ENCODE measurements around the gene TMEM185B. TPM values are rescaled to one million over a fixed set of nuclear protein-coding genes. Genes with fewer than 3 reads are reported as not detected.
"Not testable (repeated sequence)": the region's sequence is repeated elsewhere in the genome, so short reads cannot be mapped to it uniquely, and the experiment has no call there.

The TMEM185B gene
- total RNA-seq, 2 experiments from 2014 or later = 16.7 to 17.2 TPM

DNA sequence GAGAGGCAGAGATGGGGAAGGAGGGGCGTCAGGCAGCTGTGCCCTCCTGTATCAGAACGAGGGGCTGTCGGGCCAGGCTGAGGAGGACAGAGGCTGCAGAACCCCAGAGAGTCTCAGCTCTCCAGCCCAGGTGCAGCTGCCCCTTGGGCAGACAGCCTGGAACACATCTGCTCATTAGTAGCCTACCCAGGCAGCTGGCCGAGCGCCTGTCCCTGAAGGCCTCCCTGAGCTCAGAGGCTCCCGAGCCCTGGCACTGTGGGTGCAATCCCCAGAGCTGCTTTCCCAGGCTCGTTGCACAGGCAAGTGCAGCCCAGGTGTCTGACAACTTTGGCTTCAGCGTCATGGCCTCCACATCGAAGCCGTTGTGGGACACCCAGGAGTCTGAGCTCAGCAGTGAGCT, 13.1 kb upstream of the TMEM185B start:
- POLR2A ChIA-PET = interaction anchor here (0.6 kb wide), 1 partner anchor 375 kb away, joined by 3 read pairs; no protein-coding TSS in a partner anchor
- ATAC-seq (no peak), DNase-seq (no peak)
- no peaks in the 10 kb centered on the region for H3K36me3 Mint-ChIP-seq (ENCODE audit: low read depth)
- CTCF ChIA-PET = interaction anchor here (0.8 to 1.0 kb wide), 2 partner anchors 59 to 77 kb away, joined by 3 read pairs; no protein-coding TSS in a partner anchor
- H3K4me1 Mint-ChIP-seq (ENCODE audit: low read depth) = peaks cover 24% of the 10 kb centered on the region
- TF ChIP-seq, protein P1, sequence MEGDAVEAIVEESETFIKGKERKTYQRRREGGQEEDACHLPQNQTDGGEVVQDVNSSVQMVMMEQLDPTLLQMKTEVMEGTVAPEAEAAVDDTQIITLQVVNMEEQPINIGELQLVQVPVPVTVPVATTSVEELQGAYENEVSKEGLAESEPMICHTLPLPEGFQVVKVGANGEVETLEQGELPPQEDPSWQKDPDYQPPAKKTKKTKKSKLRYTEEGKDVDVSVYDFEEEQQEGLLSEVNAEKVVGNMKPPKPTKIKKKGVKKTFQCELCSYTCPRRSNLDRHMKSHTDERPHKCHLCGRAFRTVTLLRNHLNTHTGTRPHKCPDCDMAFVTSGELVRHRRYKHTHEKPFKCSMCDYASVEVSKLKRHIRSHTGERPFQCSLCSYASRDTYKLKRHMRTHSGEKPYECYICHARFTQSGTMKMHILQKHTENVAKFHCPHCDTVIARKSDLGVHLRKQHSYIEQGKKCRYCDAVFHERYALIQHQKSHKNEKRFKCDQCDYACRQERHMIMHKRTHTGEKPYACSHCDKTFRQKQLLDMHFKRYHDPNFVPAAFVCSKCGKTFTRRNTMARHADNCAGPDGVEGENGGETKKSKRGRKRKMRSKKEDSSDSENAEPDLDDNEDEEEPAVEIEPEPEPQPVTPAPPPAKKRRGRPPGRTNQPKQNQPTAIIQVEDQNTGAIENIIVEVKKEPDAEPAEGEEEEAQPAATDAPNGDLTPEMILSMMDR (IDR thresholded peaks at IDR 0.05) = no peak
- intact Hi-C loops (cut with micrococcal nuclease) = no loop called here
- no peak overlapping the region for H3K4me3 Mint-ChIP-seq
- peaks cover 2% of the 10 kb centered on the region for H3K9me3 Mint-ChIP-seq
- no peak overlapping the region for H3K27ac Mint-ChIP-seq
- H3K27me3 Mint-ChIP-seq = no peaks in the 10 kb centered on the region

DNA sequence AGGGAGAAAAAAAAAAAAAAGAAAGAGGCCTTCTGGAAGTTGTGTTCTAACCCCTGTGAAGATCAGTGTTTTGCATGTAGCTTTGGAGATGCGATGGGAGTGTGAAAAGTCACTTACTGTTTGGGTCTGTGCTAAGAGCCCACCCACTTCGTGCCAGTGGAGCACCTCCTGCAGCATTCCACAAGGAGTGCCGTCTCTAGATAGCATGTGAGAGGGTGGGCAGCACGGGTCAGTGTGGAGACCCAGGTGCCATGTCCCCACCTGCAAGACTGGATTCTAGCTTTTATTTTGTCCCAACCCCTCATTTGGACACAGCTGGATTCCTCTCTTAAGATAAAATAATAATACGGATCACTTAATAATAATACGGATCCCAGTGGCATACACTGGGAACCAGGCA, 12.5 kb upstream of the TMEM185B start:
- Mint-ChIP-seq H3K4me3 (no peak overlapping the region), H3K4me1 (ENCODE audit: low read depth) (peaks cover 31% of the 10 kb centered on the region), H3K27ac (no peak overlapping the region), H3K27me3 (no peaks in the 10 kb centered on the region), H3K9me3 (peaks cover 2% of the 10 kb centered on the region), H3K36me3 (ENCODE audit: low read depth) (no peaks in the 10 kb centered on the region)
- intact Hi-C loops (cut with micrococcal nuclease) = no loop called here
- ChIA-PET CTCF (no interaction called here), POLR2A (no interaction called here)
- TF ChIP-seq, protein P1 (IDR thresholded peaks at IDR 0.05) = no peak
- ATAC-seq = no peak
- no peak for DNase-seq

DNA sequence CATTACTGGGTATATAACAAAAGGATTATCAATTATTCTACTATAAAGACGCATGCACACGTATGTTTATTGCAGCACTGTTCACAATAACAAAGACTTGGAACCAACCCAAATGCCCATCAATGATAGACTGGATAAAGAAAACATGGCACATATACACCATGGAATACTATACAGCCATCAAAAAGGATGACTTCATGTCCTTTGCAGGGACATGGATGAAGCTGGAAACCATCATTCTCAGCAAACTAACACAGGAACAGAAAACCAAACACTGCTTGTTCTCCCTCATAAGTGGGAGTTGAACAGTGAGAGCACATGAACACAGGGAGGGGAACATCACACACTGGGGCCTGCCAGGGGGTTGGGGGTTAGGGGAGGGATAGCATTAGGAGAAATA, 12.0 kb upstream of the TMEM185B start:
- DNase-seq; intact Hi-C loops (cut with micrococcal nuclease); POLR2A ChIA-PET; CTCF ChIA-PET; H3K36me3 Mint-ChIP-seq (ENCODE audit: low read depth); H3K9me3 Mint-ChIP-seq; H3K27ac Mint-ChIP-seq; ATAC-seq; H3K4me3 Mint-ChIP-seq; H3K27me3 Mint-ChIP-seq: not testable (repeated sequence)
- H3K4me1 Mint-ChIP-seq (ENCODE audit: low read depth) = peaks cover 34% of the 10 kb centered on the region

DNA sequence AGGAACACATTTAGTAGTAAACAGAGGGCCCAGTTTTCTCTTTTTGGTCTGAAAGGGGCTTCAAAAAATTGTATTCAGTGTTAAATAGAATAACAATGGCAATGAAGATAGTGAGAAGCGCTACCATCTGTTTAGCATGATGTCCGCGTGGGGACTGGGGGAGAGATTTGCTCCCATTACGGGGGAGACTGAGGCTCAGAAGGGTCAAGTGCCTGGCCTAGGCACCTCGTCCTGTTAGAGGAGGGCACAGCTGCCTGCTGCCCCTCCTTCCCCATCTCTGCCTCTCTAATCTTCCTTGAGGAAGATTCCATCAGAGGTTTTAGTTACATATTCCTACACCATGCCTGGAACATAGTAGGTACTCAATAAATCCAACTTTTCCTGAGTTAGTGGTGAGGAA, 10.1 kb upstream of the TMEM185B start:
- no peaks in the 10 kb centered on the region for H3K27me3 Mint-ChIP-seq
- intact Hi-C loops (cut with micrococcal nuclease) = loop anchor here (5.0 kb wide), 1 partner anchor 79 kb away; no protein-coding TSS in a partner anchor
- DNase-seq = no peak
- H3K27ac Mint-ChIP-seq = peak overlapping the region; percentile 99
- H3K36me3 Mint-ChIP-seq (ENCODE audit: low read depth) = no peaks in the 10 kb centered on the region
- H3K9me3 Mint-ChIP-seq = peaks cover 2% of the 10 kb centered on the region
- ATAC-seq = no peak
- CTCF ChIA-PET = interaction anchor here (1.6 to 2.7 kb wide), 3 partner anchors 9 to 80 kb away, joined by 5 to 18 read pairs (median 8); no protein-coding TSS in a partner anchor
- peak overlapping the region; percentile 90 for H3K4me3 Mint-ChIP-seq
- POLR2A ChIA-PET = interaction anchor here (1.2 to 3.4 kb wide), 5 partner anchors 11 to 19 kb away, joined by 3 to 21 read pairs (median 7); partner anchors contain the start of genes RALB and TMEM185B
- TF ChIP-seq, protein P1 (IDR thresholded peaks at IDR 0.05) = no peak
- peaks cover 49% of the 10 kb centered on the region for H3K4me1 Mint-ChIP-seq (ENCODE audit: low read depth)

DNA sequence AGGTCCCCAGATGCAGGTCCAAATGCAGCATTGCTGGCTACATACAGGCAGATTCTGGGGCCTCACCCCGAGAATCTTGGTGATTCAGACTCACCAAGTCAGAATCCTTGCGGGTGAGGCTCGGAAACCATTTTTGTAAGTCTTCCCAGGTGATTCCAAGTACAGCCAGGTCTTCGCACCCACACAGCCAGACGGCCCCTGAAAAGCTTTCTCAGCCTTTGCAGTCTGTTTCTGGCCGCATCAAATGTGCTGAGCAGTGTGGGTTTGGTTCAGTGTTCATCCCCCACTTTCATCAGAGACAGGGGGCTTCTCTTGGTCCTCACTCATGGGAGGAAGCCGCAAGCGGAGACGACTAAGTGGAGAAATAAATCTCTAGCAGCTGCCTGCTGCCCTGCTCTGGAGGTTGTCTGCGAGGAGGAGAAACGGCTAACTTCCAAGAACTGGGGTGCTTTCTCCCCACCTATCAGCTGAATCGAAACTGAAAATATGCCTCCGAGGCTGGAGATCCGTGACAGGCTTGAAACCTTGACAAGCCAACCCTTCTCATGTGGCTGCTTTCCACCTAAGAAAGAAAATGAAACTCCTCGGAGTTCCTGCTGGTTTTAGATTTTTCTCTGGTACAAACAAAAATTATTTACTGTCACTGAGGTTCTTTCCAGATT, 8.9 kb upstream of the TMEM185B start:
- CTCF ChIA-PET = interaction anchor here (1.0 to 2.9 kb wide), 6 partner anchors 7 to 81 kb away, joined by 3 to 18 read pairs (median 6); partner anchors contain the start of gene RALB
- Mint-ChIP-seq H3K36me3 (ENCODE audit: low read depth) (no peaks in the 10 kb centered on the region), H3K9me3 (peaks cover 2% of the 10 kb centered on the region), H3K4me3 (peak overlapping the region; percentile 90), H3K27ac (peak overlapping the region; percentile 99), H3K4me1 (ENCODE audit: low read depth) (peaks cover 57% of the 10 kb centered on the region), H3K27me3 (no peaks in the 10 kb centered on the region)
- peak; percentile 90 for ATAC-seq
- TF ChIP-seq, protein P1 (IDR thresholded peaks at IDR 0.05) = no peak
- peak; percentile 85 for DNase-seq
- intact Hi-C loops (cut with micrococcal nuclease) = loop anchor here (5.0 kb wide), 1 partner anchor 80 kb away; no protein-coding TSS in a partner anchor
- POLR2A ChIA-PET = interaction anchor here (0.8 to 3.4 kb wide), 14 partner anchors 9 to 454 kb away, joined by 3 to 21 read pairs (median 4); partner anchors contain the start of genes RALB and TMEM185B

Data from activated CD8-positive, alpha-beta T cell treated with anti-CD3 and anti-CD28 coated beads for 36 hours (primary cell).